BE2C (cell line): ENCODE measurements around the gene LYSET.
"Not testable (repeated sequence)": the region's sequence is repeated elsewhere in the genome, so short reads cannot be mapped to it uniquely, and the experiment has no call there.

Experiments
- DNase-seq: peaks from one replicate; pipeline ENCODE4 v3.0.0-alpha.2; 2020
- H3K27me3 ChIP-seq: fragments of 250-450 bp; sonication (Bioruptor Pico); 2 replicates; pipeline ENCODE4 v1.5.1; 2020; ENCODE audit warnings: mild to moderate bottlenecking
- H3K36me3 ChIP-seq: fragments of 250-450 bp; sonication (Bioruptor Pico); 2 replicates; pipeline ENCODE4 v1.5.1; 2020; ENCODE audit warnings: mild to moderate bottlenecking
- H3K4me1 ChIP-seq: fragments of 250-450 bp; sonication (Bioruptor Pico); 2 replicates; pipeline ENCODE4 v1.5.1; 2020
- H3K4me3 ChIP-seq: 2 replicates; pipeline ENCODE4 v1.5.1; 2011; ENCODE audit warnings: low read depth, low read length
- H3K9me3 ChIP-seq: fragments of 250-450 bp; sonication (Bioruptor Pico); 2 replicates; pipeline ENCODE4 v1.5.1; 2020
- TF ChIP-seq, protein P1 (sequence below): IDR thresholded peaks from 2 replicates; pipeline ENCODE4 v1.5.1; 2012; ENCODE audit warnings: mild to moderate bottlenecking, low read depth, low read length

Gene LYSET

DNA sequence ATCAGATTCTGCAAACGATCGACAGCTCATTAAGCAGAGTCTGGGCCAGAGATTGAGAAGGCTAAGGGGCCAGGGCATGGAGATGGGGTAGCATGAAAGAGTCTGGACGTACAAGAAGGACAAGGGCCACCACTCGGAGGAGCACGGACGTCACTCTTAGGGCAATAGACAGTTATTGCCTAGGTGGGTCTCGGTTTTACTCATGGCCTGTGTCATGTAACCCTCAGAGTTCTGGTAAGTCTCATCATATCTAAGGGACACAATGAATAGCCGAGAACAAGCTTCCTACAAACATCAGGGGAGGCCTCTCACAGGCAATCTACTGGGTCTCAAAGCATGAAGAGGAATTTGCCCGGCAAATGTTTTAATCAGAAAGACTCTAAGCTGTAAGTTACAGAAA is 39.0 kb upstream of the LYSET start:
- Histone ChIP-seq H3K27me3 (no peaks in the 10 kb centered on the region), H3K36me3 (no peaks in the 10 kb centered on the region), H3K9me3 (no peaks in the 10 kb centered on the region), H3K4me3 (no peak overlapping the region), H3K4me1 (0 out of 2 replicates have a peak, but pooled peaks cover 4% of the 10 kb centered on the region)
- TF ChIP-seq, protein P1, sequence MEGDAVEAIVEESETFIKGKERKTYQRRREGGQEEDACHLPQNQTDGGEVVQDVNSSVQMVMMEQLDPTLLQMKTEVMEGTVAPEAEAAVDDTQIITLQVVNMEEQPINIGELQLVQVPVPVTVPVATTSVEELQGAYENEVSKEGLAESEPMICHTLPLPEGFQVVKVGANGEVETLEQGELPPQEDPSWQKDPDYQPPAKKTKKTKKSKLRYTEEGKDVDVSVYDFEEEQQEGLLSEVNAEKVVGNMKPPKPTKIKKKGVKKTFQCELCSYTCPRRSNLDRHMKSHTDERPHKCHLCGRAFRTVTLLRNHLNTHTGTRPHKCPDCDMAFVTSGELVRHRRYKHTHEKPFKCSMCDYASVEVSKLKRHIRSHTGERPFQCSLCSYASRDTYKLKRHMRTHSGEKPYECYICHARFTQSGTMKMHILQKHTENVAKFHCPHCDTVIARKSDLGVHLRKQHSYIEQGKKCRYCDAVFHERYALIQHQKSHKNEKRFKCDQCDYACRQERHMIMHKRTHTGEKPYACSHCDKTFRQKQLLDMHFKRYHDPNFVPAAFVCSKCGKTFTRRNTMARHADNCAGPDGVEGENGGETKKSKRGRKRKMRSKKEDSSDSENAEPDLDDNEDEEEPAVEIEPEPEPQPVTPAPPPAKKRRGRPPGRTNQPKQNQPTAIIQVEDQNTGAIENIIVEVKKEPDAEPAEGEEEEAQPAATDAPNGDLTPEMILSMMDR = no peak
- DNase-seq = no peak

GRCh38 chr14:93148979-93149378 is 36.1 kb upstream of the LYSET start:
- Histone ChIP-seq H3K9me3 (no peaks in the 10 kb centered on the region), H3K4me1 (0 out of 2 replicates have a peak, but pooled peaks cover 4% of the 10 kb centered on the region), H3K36me3 (no peaks in the 10 kb centered on the region), H3K4me3 (no peak overlapping the region), H3K27me3 (no peaks in the 10 kb centered on the region)
- TF ChIP-seq, protein P1 = no peak
- no peak for DNase-seq

DNA sequence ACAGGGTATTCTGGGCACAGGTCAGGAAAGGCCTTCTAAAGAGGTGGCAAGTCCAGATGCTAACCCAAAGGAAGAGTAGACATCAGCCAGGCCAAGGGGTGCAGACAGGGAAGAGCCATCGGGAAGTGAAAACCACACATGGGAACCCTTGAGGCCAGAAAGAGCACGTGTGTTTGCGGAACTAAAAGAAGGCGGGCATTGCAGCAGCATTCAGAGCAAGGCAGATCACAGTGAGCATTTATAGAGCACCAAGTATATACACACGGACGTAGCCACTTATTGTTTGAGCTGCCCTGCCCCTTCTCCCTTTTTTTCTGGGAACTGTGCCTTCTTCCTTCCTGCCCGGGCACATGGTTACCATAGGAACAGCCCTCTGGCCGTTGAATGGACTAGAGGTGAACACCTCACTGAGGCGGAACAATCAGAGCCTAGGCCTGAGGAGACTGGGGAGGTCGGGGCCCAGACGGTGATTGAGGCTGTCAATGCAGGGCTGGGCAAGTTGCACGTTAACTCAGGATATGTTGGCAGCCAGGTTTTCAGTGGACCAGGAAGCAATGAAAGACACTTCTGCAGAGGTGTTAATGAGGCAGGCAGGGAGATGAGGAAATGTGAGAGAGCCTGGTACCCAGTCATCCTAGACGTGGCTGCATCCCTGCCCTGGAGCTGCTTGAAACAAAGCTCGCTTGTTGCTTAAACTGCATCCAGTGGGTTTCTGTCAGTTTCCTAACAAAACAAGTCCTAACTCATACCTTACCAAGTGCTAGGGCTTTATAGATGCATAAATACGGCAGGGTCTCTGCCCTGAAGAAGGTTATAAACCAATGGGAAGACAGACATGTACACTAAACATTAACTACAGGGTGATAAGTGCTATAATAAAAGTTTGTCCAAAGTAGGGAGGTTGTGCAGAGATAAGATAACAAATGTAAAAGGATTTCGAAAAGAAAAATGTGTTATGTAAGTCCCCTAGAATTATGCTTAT is 34.6 kb upstream of the LYSET start:
- DNase-seq = no peak
- H3K9me3 ChIP-seq = no peaks in the 10 kb centered on the region
- 0 out of 2 replicates have a peak, but pooled peaks cover 4% of the 10 kb centered on the region for H3K4me1 ChIP-seq
- TF ChIP-seq, protein P1 = no peak
- H3K36me3 ChIP-seq = no peaks in the 10 kb centered on the region
- H3K27me3 ChIP-seq = no peaks in the 10 kb centered on the region
- no peak overlapping the region for H3K4me3 ChIP-seq

DNA sequence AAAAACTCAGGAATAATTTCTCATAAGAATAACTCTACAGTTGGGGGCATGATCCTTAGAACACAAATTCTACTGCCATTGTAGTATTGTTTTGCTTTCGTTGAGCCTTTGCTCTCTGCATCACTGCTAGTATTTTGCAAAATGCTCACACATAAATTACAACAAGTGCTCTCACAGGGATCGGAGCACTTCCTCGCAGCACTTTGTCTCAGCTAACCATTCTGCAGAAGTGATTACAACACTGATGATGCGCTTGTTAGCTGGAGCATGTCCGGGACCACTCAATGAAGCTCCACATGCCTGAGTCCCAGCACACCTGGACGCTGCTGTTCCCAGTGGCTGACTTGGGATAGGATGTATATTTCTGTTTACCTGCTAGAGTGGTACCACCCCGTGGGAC is 32.0 kb upstream of the LYSET start:
- Histone ChIP-seq H3K4me3 (no peak overlapping the region), H3K9me3 (no peaks in the 10 kb centered on the region), H3K36me3 (no peaks in the 10 kb centered on the region), H3K27me3 (no peaks in the 10 kb centered on the region), H3K4me1 (peaks cover 6% of the 10 kb centered on the region)
- TF ChIP-seq, protein P1 = no peak
- no peak for DNase-seq

DNA sequence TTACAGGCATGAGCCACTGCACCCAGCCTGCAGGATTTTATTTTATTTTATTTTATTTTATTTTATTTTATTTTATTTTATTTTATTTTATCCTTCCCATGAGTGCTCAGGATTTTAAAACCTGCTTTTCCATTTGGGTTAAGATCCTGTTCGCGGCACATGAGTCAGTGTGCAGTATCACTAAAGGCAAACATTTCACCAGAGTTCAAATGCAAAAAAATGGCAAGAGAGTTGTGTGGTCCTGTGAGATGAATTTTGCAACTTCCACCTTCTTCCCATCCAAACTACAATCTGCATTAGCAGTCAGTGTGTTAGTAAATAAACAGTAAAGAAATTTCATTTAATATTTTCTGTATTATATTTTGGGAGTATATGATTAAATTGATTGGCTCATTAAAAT is 29.4 kb upstream of the LYSET start:
- TF ChIP-seq, protein P1 = no peak
- H3K9me3 ChIP-seq = no peaks in the 10 kb centered on the region
- no peaks in the 10 kb centered on the region for H3K36me3 ChIP-seq
- no peak for DNase-seq
- H3K27me3 ChIP-seq = no peaks in the 10 kb centered on the region
- no peak overlapping the region for H3K4me3 ChIP-seq
- peaks cover 10% of the 10 kb centered on the region for H3K4me1 ChIP-seq

DNA sequence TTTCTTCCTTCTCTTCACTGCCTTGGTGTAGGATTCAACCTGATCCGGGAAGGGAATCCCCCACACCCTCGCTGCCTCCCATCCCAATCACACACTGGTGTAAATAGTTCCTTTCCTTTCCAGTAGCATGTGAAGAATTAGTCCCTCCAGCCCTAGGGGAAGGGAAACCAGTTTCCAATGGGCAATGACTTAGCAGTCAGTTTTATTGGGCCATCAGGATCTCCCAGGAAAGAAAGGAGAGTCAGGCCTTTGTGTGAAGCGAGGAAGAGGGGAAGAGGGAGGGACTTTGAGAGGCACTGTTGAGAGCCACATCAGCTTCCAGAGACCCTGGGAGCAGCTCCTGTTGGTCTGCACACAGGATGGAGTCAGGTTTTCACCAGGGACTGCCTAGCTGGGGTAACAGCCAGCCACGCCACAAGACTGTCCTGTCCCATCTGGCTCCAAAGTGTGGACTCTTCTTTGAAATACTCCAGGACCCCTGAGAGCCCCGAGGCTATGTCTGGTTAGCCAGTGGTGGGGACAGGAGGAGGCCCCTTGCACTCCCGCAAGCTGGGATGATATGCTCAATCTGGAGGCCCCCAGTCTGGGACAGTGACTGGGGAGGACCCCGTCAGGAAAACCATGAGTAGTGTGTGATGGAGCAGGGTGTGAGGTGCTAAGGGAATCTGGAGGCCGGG is 28.3 kb upstream of the LYSET start:
- Histone ChIP-seq H3K27me3 (no peaks in the 10 kb centered on the region), H3K9me3 (no peaks in the 10 kb centered on the region)

DNA sequence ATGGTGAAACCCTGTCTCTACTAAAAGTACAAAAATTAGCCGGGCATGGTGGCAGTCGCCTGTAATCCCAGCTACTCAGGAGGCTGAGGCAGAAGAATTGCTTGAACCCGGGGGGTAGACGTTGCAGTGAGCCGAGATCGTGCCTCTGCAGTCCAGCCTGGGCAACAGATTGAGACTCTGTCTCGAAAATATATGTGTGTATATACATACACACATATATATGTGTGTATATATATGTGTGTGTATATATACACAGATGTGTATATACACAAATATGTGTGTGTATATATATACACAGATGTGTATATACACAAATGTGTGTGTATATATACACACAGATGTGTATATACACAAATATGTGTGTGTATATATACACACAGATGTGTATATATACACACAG is 26.8 kb upstream of the LYSET start:
- not testable (repeated sequence) for H3K9me3 ChIP-seq, H3K27me3 ChIP-seq, H3K4me3 ChIP-seq, H3K36me3 ChIP-seq, DNase-seq
- H3K4me1 ChIP-seq = peaks cover 15% of the 10 kb centered on the region

More for the DNA sequence above, 28.3 kb upstream of the LYSET start:
- TF ChIP-seq, protein P1 = no peak
- H3K4me3 ChIP-seq = no peak overlapping the region
- peak; percentile 51 for DNase-seq
- no peaks in the 10 kb centered on the region for H3K36me3 ChIP-seq
- peaks cover 15% of the 10 kb centered on the region for H3K4me1 ChIP-seq

- peaks cover 15% of the 10 kb centered on the region for H3K4me1 ChIP-seq
- DNase-seq, H3K27me3 ChIP-seq, H3K4me3 ChIP-seq, H3K36me3 ChIP-seq, H3K9me3 ChIP-seq: not testable (repeated sequence)
These were observed 25.3 kb upstream of the LYSET start for GRCh38 chr14:93159625-93160352.
